B cell (primary cell): Measurements from ENCODE around the gene ITFG2. TPM values are rescaled to one million over a fixed set of nuclear protein-coding genes. Genes with fewer than 3 reads are reported as not detected.

ENCODE experiments used
- ATAC-seq: fragments of 200-7000 bp; cut with Tn5 transposase; one replicate; pipeline ENCODE4 v1.10.0; 2021; ENCODE audit warnings: low read depth, mild to moderate bottlenecking, moderate number of reproducible peaks, moderate library complexity
- CTCF ChIA-PET: fragments of 350-600 bp; sonication (Branson Sonifier 250); formaldehyde crosslinking; loops from one replicate; lab custom pipeline; 2021; ENCODE audit warnings: antibody characterized with exemption, inconsistent platforms; lab: Charles Lee
- POLR2A ChIA-PET: fragments of 350-600 bp; sonication (Branson Sonifier 250); formaldehyde crosslinking; loops from one replicate; lab custom pipeline; 2021; ENCODE audit warnings: antibody characterized with exemption; lab: Charles Lee
- DNase-seq: peaks from one replicate; pipeline ENCODE4 v3.0.0; 2013
- H2AFZ ChIP-seq: 2 replicates; pipeline ENCODE4 v1.6.1; 2012; ENCODE audit warnings: mild to moderate bottlenecking, low read depth, low read length; ENCODE audit not compliant: insufficient read depth, poor library complexity, severe bottlenecking
- H3K27ac ChIP-seq, 2 donors: 1 replicate in 1 of 2; 2 replicates in 1 of 2; pipeline ENCODE4 v1.5.1; 2012 to 2013; ENCODE audit warnings: low read length in 2 of 2, mild to moderate bottlenecking in 2 of 2, moderate library complexity in 1 of 2
- H3K27me3 ChIP-seq, 4 experiments: fragments of 200-600 bp in 1 of 4; sonication (generic) in 1 of 4; replicated peaks in 1 of 4; 1 replicate in 2 of 4; 2 replicates in 2 of 4; pipeline versions ENCODE4 v1.6.1 to v1.7.0; 2013 to 2016; ENCODE audit warnings: low read length in 3 of 4, mild to moderate bottlenecking in 2 of 4, mixed read lengths in 1 of 4, moderate library complexity in 1 of 4; ENCODE audit not compliant: insufficient read depth in 4 of 4, control insufficient read depth in 3 of 4; ENCODE audit errors: control extremely low read depth in 1 of 4
- H3K36me3 ChIP-seq, 2 experiments: replicated peaks in 1 of 2; 1 replicate in 1 of 2; 2 replicates in 1 of 2; pipeline versions ENCODE4 v1.6.1 to v1.7.1; 2013; ENCODE audit warnings: low read length in 1 of 2; ENCODE audit not compliant: insufficient read depth in 2 of 2, control insufficient read depth in 1 of 2; ENCODE audit errors: control extremely low read depth in 1 of 2, extremely low read depth in 1 of 2
- H3K4me1 ChIP-seq, 2 donors: fragments of 200-600 bp in 1 of 2; sonication (generic) in 1 of 2; 1 replicate in 1 of 2; 2 replicates in 1 of 2; pipeline versions ENCODE4 v1.5.1 to v1.6.1; 2013 to 2017; ENCODE audit warnings: low read length in 2 of 2; ENCODE audit not compliant: control insufficient read depth in 2 of 2, insufficient read depth in 2 of 2
- H3K4me2 ChIP-seq: replicated peaks from 2 replicates; pipeline ENCODE3; 2012; ENCODE audit warnings: mild to moderate bottlenecking, low read depth, low read length; ENCODE audit not compliant: poor library complexity, severe bottlenecking
- H3K4me3 ChIP-seq, 5 experiments: fragments of 200-600 bp in 1 of 5; sonication (generic) in 1 of 5; 1 replicate in 3 of 5; 2 replicates in 2 of 5; pipeline versions ENCODE4 v1.5.1 to v1.7.0; 2011 to 2016; ENCODE audit warnings: low read length in 4 of 5, mild to moderate bottlenecking in 4 of 5, low read depth in 2 of 5, control low read depth in 1 of 5, moderate library complexity in 1 of 5; ENCODE audit not compliant: insufficient read depth in 1 of 5; ENCODE audit errors: control extremely low read depth in 1 of 5, extremely low read depth in 1 of 5
- H3K79me2 ChIP-seq: fragments of 200-600 bp; sonication (generic); one replicate; pipeline ENCODE4 v1.6.0; 2016; ENCODE audit warnings: low read length; ENCODE audit not compliant: control insufficient read depth, insufficient read depth
- H3K9ac ChIP-seq: fragments of 200-600 bp; sonication (generic); 2 replicates; pipeline ENCODE4 v1.6.1; 2017; ENCODE audit warnings: mild to moderate bottlenecking, low read length, moderate library complexity
- H3K9me3 ChIP-seq, 3 donors: one replicate each; pipeline versions ENCODE4 v1.6.1 to v1.7.1; 2013; ENCODE audit warnings: low read length in 2 of 3; ENCODE audit not compliant: control insufficient read depth in 2 of 3, insufficient read depth in 1 of 3; ENCODE audit errors: control extremely low read depth in 1 of 3
- H4K20me1 ChIP-seq: 2 replicates; pipeline ENCODE4 v1.6.0; 2012; ENCODE audit warnings: mild to moderate bottlenecking, low read length; ENCODE audit not compliant: insufficient read depth, control insufficient read depth, poor library complexity, severe bottlenecking
- H3K27ac Mint-ChIP-seq: one replicate; pipeline ENCODE4 v1.8.0; 2021; ENCODE audit warnings: mixed read lengths
- H3K27me3 Mint-ChIP-seq: one replicate; pipeline ENCODE4 v1.8.0; 2021; ENCODE audit warnings: mixed read lengths
- H3K4me1 Mint-ChIP-seq: one replicate; pipeline ENCODE4 v1.8.0; 2021; ENCODE audit warnings: mixed read lengths
- H3K4me3 Mint-ChIP-seq: one replicate; pipeline ENCODE4 v1.8.0; 2021; ENCODE audit warnings: mixed read lengths
- H3K9me3 Mint-ChIP-seq: one replicate; pipeline ENCODE4 v1.8.0; 2022; ENCODE audit warnings: mixed read lengths; ENCODE audit not compliant: insufficient read depth
- CTCF ChIP-seq: fragments of 200-600 bp; IDR thresholded peaks from one replicate; pipeline ENCODE4 v1.8.0; 2022; ENCODE audit warnings: antibody characterized with exemption, mild to moderate bottlenecking
- EZH2 ChIP-seq: IDR thresholded peaks from 2 replicates; pipeline ENCODE4 v1.6.1; 2012; ENCODE audit warnings: borderline replicate concordance, low read depth, mild to moderate bottlenecking, moderate library complexity, low read length; ENCODE audit not compliant: insufficient read depth, poor library complexity, severe bottlenecking
- WGBS: methylation state at CpG from one replicate; pipeline ENCODE4 v1.1.5; 2013; ENCODE audit warnings: missing lambda C conversion rate; ENCODE audit not compliant: insufficient coverage; 5-methylcytosine and 5-hydroxymethylcytosine counted together
- intact Hi-C: fragments of 100-400 bp; cut with micrococcal nuclease; formaldehyde crosslinking; loops from one replicate; pipeline ENCODE4 v1.10.0; 2022
- polyA plus RNA-seq: library from polyadenylated mRNA; depleted of rRNA; stranded (reverse); fragments of >200 nt; gene quantifications from 2 replicates; pipeline ENCODE4 v1.2.3, GENCODE V29; 2012
- total RNA-seq, 2 donors: library from RNA; stranded (reverse); fragments of 120-200 nt in 1 of 2; gene quantifications; 1 replicate in 1 of 2; 2 replicates in 1 of 2; pipeline versions ENCODE4 v1.2.3 to v1.2.4, GENCODE V29; 2013 to 2022

ITFG2 gene
- total and polyA plus RNA-seq, 2 donors (not counting 1 experiment from before 2014, with no cell fraction given): 88.2 to 137 TPM

- H3K9me3 ChIP-seq: no peaks in the 10 kb centered on the region
- no peak overlapping the region for H3K4me3 Mint-ChIP-seq
- H2AFZ ChIP-seq: no peak overlapping the region
- H3K9ac ChIP-seq: no peak overlapping the region
- ChIA-PET POLR2A (no interaction called here), CTCF (no interaction called here)
- no peaks in the 10 kb centered on the region for H3K27me3 Mint-ChIP-seq
- no peak overlapping the region for H3K27ac ChIP-seq
- no peak for ATAC-seq
- peaks cover 4% of the 10 kb centered on the region for H3K79me2 ChIP-seq
- H3K4me2 ChIP-seq: no peak overlapping the region
- no peak overlapping the region for H3K27ac Mint-ChIP-seq
- DNase-seq: no peak
- H3K9me3 Mint-ChIP-seq: no peaks in the 10 kb centered on the region
- TF ChIP-seq EZH2 (no peak), CTCF (no peak)
- H3K4me1 ChIP-seq: no peaks in the 10 kb centered on the region
- intact Hi-C loops: no loop called here
- H4K20me1 ChIP-seq: no peaks in the 10 kb centered on the region
- no peak overlapping the region for H3K4me3 ChIP-seq
- no peaks in the 10 kb centered on the region for H3K27me3 ChIP-seq
- WGBS: 53% methylated on average over 6 of the region's 7 CpGs
- no peaks in the 10 kb centered on the region for H3K4me1 Mint-ChIP-seq
- H3K36me3 ChIP-seq: peaks cover 2 to 57% of the 10 kb centered on the region in 2 experiments
Measured at GRCh38 chr12:2803635-2804392, 8.7 kb upstream of the ITFG2 start.

- no peak for DNase-seq
- POLR2A ChIA-PET: no interaction called here
- Histone ChIP-seq H3K4me2 (no peak overlapping the region), H2AFZ (no peak overlapping the region), H3K79me2 (no peaks in the 10 kb centered on the region), H3K36me3 (peaks cover 0 to 50% of the 10 kb centered on the region in 2 experiments), H3K27me3 (no peaks in the 10 kb centered on the region), H3K9ac (no peak overlapping the region), H4K20me1 (no peaks in the 10 kb centered on the region), H3K27ac (no peak overlapping the region), H3K9me3 (no peaks in the 10 kb centered on the region), H3K4me1 (no peaks in the 10 kb centered on the region), H3K4me3 (no peak overlapping the region)
- CTCF ChIA-PET: no interaction called here
- H3K27ac Mint-ChIP-seq: peak overlapping the region; percentile 26
- no peak overlapping the region for H3K4me3 Mint-ChIP-seq
- no peak for TF ChIP-seq EZH2
- TF ChIP-seq CTCF: no peak
- WGBS: 90% methylated on average over 2 of the region's 5 CpGs
- H3K9me3 Mint-ChIP-seq: no peaks in the 10 kb centered on the region
- ATAC-seq: no peak
- H3K4me1 Mint-ChIP-seq: no peaks in the 10 kb centered on the region
- H3K27me3 Mint-ChIP-seq: no peaks in the 10 kb centered on the region
- intact Hi-C loops: no loop called here
Measured at GRCh38 chr12:2804393-2805142, 7.9 kb upstream of the ITFG2 start.
